ENCODE results near the gene SCFD2. TPM values are rescaled to one million over a fixed set of nuclear protein-coding genes. Genes with fewer than 3 reads are reported as not detected.

Gene SCFD2
- polyA plus RNA-seq, 1 donor from 2014 or later = 5.0 TPM

DNA sequence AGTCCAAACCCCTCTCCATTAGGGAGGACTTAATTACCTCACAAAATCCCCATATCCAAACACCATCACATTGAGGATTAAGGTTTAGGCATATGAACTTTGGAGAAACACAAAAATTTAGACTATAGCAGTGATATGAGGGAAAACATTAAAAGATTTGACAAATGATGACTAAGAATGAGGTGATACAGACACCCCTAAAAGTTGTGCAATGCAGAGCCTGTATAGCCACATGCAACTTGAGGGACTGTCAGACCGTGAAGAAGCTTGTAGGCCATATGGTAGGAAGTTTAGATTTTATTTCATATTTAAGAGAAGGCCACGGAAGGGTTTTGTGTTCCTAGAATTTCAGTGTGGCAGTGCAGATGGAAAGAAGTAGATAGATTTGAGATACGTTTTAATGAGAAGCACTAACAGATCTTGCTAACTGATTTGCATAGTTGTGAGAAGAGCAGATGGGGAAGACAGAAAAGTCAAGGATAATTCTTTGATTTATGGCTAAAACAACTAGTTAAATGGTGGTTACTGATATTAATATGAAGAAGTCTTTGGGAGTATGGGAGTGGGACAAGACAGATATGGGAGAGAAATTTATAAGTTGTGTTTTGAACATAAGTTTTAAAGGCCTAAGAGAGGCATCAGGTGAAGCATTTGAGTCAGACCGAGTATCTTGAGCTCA is 6.1 kb upstream of the SCFD2 start:
- no peaks in the 10 kb centered on the region for H4K20me1 ChIP-seq (ENCODE audit: insufficient read depth)
- no peaks in the 10 kb centered on the region for H3K79me2 ChIP-seq (replicated peaks; ENCODE audit: insufficient read depth, low read length)
- TF ChIP-seq RAD21 (conservative IDR thresholded peaks at IDR 0.05) (no peak), EZH2 (IDR thresholded peaks at IDR 0.05; ENCODE audit: borderline replicate concordance, insufficient read depth, low read length, poor library complexity, severe bottlenecking) (no peak), REST (IDR thresholded peaks at IDR 0.05; ENCODE audit: borderline replicate concordance) (no peak), EP300 (conservative IDR thresholded peaks at IDR 0.05; ENCODE audit: poor library complexity, severe bottlenecking) (no peak), MXI1 (conservative IDR thresholded peaks at IDR 0.05; ENCODE audit: poor library complexity, severe bottlenecking) (no peak), SMC3 (conservative IDR thresholded peaks at IDR 0.05; ENCODE audit: poor library complexity) (no peak), TAF1 (IDR thresholded peaks at IDR 0.05; ENCODE audit: low read depth) (no peak), POLR2AphosphoS5 (IDR thresholded peaks at IDR 0.05) (no peak)
- TF ChIP-seq, protein P1, sequence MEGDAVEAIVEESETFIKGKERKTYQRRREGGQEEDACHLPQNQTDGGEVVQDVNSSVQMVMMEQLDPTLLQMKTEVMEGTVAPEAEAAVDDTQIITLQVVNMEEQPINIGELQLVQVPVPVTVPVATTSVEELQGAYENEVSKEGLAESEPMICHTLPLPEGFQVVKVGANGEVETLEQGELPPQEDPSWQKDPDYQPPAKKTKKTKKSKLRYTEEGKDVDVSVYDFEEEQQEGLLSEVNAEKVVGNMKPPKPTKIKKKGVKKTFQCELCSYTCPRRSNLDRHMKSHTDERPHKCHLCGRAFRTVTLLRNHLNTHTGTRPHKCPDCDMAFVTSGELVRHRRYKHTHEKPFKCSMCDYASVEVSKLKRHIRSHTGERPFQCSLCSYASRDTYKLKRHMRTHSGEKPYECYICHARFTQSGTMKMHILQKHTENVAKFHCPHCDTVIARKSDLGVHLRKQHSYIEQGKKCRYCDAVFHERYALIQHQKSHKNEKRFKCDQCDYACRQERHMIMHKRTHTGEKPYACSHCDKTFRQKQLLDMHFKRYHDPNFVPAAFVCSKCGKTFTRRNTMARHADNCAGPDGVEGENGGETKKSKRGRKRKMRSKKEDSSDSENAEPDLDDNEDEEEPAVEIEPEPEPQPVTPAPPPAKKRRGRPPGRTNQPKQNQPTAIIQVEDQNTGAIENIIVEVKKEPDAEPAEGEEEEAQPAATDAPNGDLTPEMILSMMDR (IDR thresholded peaks at IDR 0.05; ENCODE audit: poor library complexity, severe bottlenecking) = no peak
- no peak overlapping the region for H3K4me3 ChIP-seq (ENCODE audit: low read length)
- no peak overlapping the region for H3K27ac ChIP-seq (ENCODE audit: low read length)
- H2AFZ ChIP-seq (ENCODE audit: low read depth, low read length) = no peak overlapping the region
- H3K27me3 ChIP-seq (ENCODE audit: insufficient read depth, low read depth, low read length) = peaks cover 12% of the 10 kb centered on the region
- no peaks in the 10 kb centered on the region for H3K36me3 ChIP-seq (ENCODE audit: insufficient read depth, low read length)
- H3K4me2 ChIP-seq (ENCODE audit: low read length) = no peak overlapping the region
- H3K9ac ChIP-seq (ENCODE audit: low read length) = no peak overlapping the region
- no peaks in the 10 kb centered on the region for H3F3A ChIP-seq (ENCODE audit: insufficient read depth, low read length, poor library complexity, severe bottlenecking)
- H3K9me2 ChIP-seq (ENCODE audit: insufficient read depth, low read length) = no peaks in the 10 kb centered on the region
- no peaks in the 10 kb centered on the region for H3K9me3 ChIP-seq (ENCODE audit: low read length)

GRCh38 chr4:53371049-53371448 is 5.2 kb upstream of the SCFD2 start:
- H3K79me2 ChIP-seq (replicated peaks; ENCODE audit: insufficient read depth, low read length) = no peaks in the 10 kb centered on the region
- no peak overlapping the region for H3K9ac ChIP-seq (ENCODE audit: low read length)
- H3F3A ChIP-seq (ENCODE audit: insufficient read depth, low read length, poor library complexity, severe bottlenecking) = no peaks in the 10 kb centered on the region
- no peak overlapping the region for H3K27ac ChIP-seq (ENCODE audit: low read length)
- H3K36me3 ChIP-seq (ENCODE audit: insufficient read depth, low read length) = no peaks in the 10 kb centered on the region
- H4K20me1 ChIP-seq (ENCODE audit: insufficient read depth) = no peaks in the 10 kb centered on the region
- no peak overlapping the region for H3K4me2 ChIP-seq (ENCODE audit: low read length)
- TF ChIP-seq EP300 (conservative IDR thresholded peaks at IDR 0.05; ENCODE audit: poor library complexity, severe bottlenecking) = no peak
- TF ChIP-seq RAD21 (conservative IDR thresholded peaks at IDR 0.05) = no peak
- TF ChIP-seq MXI1 (conservative IDR thresholded peaks at IDR 0.05; ENCODE audit: poor library complexity, severe bottlenecking) = no peak
- TF ChIP-seq, protein P1 (IDR thresholded peaks at IDR 0.05; ENCODE audit: poor library complexity, severe bottlenecking) = no peak
- TF ChIP-seq EZH2 (IDR thresholded peaks at IDR 0.05; ENCODE audit: borderline replicate concordance, insufficient read depth, low read length, poor library complexity, severe bottlenecking) = no peak
- no peak for TF ChIP-seq SMC3 (conservative IDR thresholded peaks at IDR 0.05; ENCODE audit: poor library complexity)
- no peak for TF ChIP-seq POLR2AphosphoS5 (IDR thresholded peaks at IDR 0.05)
- no peak for TF ChIP-seq TAF1 (IDR thresholded peaks at IDR 0.05; ENCODE audit: low read depth)
- TF ChIP-seq REST (IDR thresholded peaks at IDR 0.05; ENCODE audit: borderline replicate concordance) = no peak
- H3K9me2 ChIP-seq (ENCODE audit: insufficient read depth, low read length) = no peaks in the 10 kb centered on the region
- H2AFZ ChIP-seq (ENCODE audit: low read depth, low read length) = no peak overlapping the region
- no peak overlapping the region for H3K4me3 ChIP-seq (ENCODE audit: low read length)
- no peaks in the 10 kb centered on the region for H3K9me3 ChIP-seq (ENCODE audit: low read length)
- peaks cover 12% of the 10 kb centered on the region for H3K27me3 ChIP-seq (ENCODE audit: insufficient read depth, low read depth, low read length)
